Right lung (tissue), 5 donors: Measurements from ENCODE around the gene PDILT. TPM values are rescaled to one million over a fixed set of nuclear protein-coding genes. Genes with fewer than 3 reads are reported as not detected.
"Not testable (repeated sequence)": the region's sequence is repeated elsewhere in the genome, so short reads cannot be mapped to it uniquely, and the experiment has no call there.

Source experiments
- DNase-seq, 2 donors: peaks; one replicate each; pipeline ENCODE4 v3.0.0-alpha.2; 2013
- polyA plus RNA-seq, 5 donors: library from polyadenylated mRNA; unstranded; fragments of 120-200 nt; gene quantifications; one replicate each; pipeline versions ENCODE4 v1.2.1 to v1.2.3, GENCODE V29; 2013; ENCODE audit warnings: inconsistent platforms in 1 of 5, low replicate concordance in 1 of 5; ENCODE audit not compliant: insufficient read length in 5 of 5, insufficient read depth in 1 of 5

PDILT gene
- polyA plus RNA-seq, 5 donors: not detected

DNA sequence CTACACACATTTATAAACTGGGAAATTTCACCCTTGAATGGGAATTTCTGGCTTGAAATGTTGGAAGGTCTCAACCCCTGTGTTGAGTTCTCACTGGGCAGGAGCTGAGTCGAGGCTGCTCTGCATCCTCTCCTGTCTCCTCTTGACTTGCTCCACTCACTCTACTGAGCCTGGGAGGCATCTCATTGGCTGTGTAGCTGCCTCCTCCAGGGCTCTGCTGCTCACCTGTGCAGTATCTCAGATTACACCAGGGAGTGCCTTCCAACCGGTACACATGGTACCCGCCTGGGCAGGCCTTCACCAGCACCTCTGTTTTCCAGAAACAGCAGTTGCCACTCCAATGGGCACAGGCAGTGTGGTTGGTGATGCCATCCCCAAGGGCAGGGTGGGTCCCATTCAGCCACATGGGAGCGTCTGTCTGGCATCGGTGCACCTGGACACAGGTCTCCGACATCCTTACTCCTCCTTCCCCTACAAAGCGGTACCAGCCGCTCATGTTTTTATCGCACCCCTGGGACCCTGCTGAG is 80.9 kb downstream of the PDILT start:
- DNase-seq: no peak

DNA sequence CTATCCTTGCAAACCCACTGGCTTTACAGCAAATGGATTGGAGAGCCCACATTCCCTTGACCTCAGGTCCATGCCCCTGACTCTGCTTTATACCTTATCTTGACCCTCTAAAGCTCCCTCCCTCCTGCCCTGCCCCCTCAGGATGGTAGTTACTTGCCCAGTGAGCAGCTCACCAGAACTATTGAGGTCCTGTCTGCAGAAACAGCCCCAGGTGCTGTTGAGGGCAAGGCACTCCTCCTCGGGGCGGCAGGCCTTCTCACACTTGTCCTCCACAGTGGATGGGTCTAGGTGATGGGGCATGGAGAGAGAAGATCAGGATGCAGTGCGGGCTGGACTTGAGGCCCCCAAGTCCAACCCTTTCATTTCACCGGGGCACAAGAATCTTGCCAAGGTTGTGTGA is 81.8 kb downstream of the PDILT start:
- no peak for DNase-seq

DNA sequence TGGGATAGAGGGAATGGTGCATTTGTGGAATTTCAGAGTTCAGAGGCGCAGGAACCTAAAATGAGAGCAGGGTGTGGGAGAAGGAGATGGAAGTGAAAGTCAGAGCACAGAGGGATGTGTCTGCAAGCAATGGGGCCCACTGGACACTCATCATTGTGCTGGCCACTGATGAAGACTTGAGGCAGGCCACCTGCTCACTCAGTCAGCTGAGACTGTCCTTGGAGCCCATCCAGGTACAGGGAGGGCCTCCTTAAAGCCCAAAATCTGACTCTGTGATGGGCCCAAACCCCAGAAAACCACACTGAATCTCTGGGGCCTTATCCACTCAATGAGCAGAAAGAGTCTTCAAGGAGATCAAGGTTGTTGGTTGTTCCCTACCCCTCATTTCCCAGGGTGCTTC is 82.9 kb downstream of the PDILT start:
- no peak for DNase-seq

DNA sequence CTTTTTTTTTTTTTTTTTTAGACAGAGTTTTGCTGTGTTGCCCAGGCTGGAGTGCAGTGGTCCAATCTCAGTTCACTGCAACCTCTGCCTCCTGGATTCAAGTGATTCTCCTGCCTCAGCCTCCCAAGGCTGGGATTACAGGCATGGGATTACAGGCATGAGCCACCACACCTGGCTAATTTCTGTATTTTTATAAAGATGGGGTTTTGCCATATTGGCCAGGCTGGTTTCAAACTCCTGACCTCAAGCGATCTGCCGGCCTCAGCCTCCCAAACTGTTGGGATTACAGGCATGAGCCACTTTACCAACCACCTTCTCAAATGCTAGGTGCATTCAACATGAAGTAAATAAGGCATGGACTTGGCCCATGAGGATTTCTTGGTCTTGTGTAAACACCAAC is 83.5 kb downstream of the PDILT start:
- not testable (repeated sequence) for DNase-seq

DNA sequence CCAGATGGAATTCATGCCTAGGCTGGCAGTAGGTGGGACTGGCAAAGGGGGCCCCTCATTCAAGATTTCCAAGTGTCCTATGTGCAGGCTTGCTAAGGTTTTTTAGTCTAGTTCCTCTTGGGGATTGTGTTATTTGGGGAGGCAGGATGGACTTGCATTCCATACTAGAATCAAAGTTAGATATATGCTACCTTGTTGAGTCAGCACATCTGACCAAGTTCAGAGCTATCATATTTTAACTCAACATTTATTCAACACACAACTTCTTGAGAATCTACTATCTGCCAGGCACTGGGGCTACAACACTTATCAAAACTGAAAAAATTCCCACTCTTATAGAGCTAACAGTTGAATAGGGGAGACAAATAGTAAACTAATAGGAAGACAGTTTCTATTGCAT is 83.9 kb downstream of the PDILT start:
- DNase-seq: no peak

DNA sequence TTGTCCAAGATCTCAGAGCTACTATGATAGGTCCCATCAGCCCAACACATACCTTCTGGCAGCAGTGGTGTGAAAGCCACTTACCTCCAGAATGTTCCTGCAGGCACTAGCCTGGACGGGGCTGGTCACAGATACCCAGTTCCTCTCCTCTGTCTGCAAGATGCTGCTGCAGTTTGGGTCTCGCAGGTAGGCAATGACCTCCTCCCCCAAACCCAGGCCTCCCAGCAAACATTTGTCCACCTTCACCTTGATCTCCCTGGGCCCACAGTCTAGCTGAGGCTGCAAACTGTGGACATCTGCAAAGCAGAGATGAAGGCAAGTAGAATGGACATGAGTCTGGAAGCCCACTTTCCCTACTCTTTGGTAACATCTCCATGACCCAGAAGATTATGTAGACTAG is 84.4 kb downstream of the PDILT start:
- DNase-seq: no peak

DNA sequence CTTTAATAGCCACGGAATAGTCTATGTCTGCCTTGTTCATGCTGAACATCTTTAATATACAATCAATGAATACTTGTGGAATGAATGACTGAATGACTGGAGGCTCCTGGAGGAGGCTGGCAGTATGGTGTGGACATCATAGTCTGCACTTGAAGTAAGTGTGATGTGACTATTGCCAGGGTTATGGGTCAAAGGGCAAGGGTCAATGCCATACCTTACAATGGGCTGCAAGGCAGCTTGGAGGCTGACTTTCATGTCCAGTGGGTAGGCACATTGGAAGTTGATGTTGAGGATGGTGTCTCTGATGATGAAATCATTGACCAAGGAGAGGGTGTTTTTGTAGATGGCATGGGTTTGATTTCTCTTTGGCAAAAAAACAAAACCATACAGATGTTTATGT is 85.1 kb downstream of the PDILT start:
- DNase-seq: no peak

DNA sequence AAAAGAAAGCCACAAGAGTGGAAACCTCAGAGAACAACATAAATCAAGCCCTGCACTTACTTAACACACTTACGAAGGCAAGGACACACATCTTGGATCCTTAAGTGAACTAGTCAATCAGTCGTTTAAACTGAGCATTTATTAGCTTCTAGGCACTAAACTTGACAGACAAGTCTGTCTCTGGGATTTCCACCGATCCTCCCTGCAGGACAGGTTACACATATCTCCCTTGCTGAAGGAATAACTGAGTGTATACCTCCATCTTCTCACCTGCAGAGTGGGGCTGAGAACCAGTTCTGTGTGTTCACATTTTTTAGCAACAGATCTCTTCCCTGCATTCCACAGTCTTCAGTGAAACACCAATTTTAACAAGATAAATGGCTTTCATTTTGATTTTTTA is 86.1 kb downstream of the PDILT start:
- no peak for DNase-seq

DNA sequence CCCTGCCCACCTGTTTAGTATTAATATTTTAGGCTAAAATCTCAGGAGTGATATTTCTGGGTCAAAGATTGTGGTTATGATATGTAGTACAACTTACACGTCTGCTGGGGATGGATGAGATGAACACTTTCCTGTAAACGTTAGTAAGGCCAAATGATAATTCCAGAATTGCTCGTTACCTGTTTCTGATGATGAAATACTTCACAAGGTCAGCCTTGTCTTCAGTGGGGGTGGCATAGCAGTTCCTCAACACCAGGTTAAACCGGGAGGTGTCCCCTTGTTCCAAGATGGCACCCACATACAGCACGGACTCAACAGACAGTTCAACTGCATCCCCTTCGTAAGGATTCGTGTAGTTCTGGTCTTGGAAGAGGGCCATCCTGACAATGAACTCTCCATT is 86.5 kb downstream of the PDILT start:
- no peak for DNase-seq

DNA sequence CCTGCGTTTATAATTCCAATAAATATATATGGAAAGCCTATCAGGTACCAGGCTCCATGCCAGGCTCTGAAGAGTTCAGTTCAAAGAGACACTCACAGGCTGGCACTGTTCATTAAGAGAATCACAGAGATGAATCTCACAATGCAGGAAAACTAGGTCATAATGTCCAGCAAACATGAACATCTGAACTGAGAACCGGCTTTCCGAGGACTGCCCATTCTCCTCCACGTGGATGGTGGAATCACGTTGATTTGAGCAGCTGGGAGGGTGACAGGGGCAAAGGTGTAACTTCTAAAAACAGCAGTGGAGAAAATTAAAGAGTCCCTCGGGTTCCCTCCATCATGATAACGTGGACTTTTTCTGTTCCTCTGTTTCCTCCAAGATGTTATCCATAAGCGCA is 87.4 kb downstream of the PDILT start:
- no peak for DNase-seq

DNA sequence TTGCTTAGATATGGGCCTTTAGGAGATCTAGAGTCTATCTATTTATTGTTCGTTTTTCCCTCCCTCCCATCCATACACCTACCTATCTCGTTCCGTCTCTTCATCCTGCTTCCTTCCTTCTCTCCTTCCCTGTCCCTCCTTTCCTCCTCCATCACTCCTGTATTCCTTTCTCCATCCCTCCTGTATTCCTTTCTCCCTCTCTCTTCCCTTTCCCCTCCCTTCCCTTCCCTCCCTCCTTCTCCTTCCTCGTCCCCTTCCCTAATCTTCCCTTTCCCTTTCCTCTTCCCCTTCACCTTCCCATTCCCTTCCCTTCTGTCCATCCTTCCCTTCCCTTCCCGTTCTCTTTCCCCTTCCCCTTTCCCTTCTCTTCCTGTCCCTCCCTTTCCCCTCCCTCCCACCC is 87.8 kb downstream of the PDILT start:
- no peak for DNase-seq

DNA sequence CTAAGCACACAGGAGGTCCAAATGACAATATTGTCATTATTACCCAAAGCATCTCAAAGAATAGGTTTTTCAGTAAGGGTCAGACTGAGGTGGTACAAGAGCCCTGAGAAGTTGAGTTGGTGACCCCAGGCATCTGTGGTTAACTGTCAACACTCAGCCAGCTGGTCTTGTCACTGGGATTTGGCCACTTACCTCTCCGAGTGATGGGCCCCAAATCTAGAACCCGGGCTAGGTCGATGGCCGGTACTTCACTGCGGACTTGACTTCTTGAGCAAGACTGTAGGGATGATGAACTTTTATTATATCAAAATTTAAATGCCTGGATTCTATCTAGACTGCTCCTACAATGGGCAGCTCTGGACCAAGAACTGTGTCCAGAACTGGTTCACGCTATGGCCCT is 88.8 kb downstream of the PDILT start:
- DNase-seq: no peak

DNA sequence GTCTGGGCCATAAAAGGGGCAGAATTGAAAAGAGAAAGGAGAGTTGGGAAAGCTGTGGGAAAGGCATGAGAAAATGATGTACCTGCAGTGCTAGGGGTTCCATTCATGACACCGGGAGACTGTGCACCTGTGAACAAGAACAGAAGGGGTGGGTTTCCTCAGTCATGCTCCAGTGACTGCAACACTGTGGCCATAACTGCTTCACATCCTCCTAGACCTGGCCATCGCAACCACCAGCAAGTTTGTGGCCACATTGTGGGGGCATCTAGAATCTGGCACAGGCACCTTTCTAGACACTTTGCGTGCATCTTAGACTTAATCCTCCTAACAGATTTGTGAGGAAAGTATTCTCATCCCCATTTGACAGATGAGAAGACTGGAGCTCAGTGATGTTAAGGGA is 90.0 kb downstream of the PDILT start:
- no peak for DNase-seq

DNA sequence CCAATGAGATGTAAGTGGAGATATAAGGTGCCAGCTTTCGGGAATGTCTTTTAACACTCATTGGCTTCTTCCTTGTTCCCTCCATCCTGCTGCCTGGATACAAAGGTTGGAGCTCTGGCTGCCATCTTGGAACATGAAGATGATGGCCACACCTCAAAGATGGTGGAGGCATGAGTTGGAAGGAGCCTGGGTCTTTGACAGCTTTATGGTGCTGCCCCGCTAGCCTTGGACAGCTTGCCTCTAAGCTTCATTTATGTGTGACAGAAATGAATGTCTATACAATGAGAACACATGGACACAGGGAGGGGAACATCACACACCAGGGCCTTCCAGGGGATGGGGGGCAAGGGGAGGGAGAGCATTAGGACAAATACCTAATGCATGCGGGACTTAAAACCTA is 90.8 kb downstream of the PDILT start:
- no peak for DNase-seq

DNA sequence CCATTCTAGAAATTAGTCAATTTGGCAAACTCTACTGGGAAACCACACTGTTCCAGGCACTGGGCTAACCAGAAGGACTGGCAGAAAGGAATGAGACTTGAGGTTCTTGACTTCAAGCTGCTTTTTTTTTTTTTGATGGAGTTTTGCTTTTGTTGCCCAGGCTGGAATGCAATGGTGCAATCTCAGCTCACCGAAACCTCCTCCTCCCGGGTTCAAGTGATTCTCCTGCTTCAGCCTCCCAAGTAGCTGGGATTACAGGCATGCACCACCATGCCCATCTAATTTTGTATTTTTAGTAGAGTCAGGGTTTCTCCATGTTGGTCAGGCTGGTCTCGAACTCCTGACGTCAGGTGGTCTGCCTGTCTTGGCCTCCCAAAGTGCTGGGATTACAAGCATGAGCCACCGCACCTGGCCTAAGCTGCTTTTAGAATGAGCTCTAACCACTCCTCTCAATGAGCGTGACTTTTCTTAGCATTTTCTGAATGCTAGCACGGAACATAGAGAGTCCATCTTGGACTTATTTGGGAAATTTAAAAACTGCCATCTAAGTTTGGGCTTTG is 91.9 kb downstream of the PDILT start:
- DNase-seq: not testable (repeated sequence)

DNA sequence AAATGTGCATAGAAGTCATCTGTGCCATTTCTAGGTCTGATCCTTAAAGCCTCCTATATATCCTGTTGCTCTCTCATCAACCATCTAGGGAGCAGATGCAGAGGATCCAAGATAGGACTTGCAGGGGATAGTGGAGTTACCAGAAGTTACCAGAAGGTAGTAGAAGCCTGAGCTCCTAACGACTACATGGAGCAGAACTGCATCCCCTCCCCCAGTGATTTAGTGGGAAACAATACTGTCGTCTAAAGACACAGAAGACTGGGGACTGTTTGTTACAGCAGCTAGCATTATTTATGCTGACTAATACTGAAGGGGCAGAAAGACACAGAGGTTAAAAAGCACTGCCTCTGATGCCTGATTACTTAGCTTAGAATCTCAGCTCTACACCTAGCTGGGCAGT is 93.0 kb downstream of the PDILT start:
- no peak for DNase-seq

DNA sequence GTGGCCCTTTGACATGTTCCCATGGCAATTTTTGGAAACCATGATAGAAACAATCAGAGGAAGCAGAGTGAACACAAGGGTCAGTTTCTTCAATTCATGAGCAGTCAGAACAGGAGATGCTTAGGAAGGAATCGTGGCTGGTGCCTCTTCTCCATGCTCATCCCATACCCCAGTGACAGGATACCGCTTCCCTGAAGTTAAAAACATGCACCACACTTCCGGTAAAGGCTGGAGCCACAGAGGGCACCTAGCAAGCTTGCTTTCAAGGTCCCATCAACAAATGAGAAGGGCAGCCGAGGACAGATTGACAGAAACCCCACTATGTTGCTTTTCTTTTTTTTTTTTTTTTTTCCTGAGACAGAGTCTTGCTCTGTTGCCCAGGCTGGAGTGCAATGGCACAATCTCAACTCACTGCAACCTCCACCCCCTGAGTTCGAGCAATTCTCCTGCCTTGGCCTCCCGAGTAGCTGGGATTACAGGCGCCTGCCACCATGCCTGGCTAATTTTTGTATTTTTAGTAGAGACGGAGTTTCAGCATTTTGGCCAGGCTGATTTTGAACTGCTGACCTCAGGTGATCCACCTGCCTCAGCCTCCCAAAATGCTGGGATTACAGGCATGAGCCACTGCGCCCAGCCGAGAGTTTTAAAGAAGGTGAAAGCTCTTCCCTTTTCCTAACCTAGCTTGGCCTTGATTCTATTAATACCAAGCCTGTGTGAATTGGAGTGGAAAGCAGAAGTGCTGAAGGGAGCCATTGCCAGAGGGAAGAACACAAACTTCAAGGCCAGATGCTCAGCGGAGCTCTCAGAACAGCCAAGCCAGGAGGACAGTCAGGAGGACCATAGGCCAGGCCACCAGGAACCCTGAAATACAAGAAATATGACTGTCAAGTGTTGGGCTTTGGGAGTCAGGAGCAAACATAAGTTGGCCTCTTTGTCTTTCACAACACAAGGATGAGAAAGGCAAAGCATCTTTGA is 93.8 kb downstream of the PDILT start:
- no peak for DNase-seq

DNA sequence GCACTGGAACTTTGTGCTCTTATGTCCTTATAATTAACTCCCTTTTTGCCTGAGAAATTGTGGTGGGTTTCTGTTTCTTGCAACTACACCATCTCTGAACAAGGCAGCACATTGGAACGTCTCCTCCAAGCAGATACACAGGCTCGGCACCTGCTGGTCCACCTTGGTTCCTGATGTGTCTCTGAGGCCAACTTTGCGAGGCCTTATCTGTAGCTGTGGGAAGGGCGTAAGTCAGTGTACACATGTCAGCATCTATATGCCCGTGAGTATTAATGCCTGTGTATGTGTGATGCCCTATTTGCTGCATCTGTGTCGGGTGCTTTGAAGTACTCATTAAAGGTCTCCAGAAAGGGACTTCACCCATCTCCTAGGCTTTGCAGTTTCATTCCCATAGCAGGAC is 94.8 kb downstream of the PDILT start:
- DNase-seq: no peak

Other genes starting within 250 kb of the PDILT start
- gene GP2, start 77.2 kb downstream of the PDILT start, polyA plus RNA-seq: under 1 TPM in 2 of 5 donors, not detected in 3; 0.05 to 0.27 TPM
- gene UMOD, start 52.0 kb downstream of the PDILT start, polyA plus RNA-seq: 1 to 10 TPM in 1 of 5 donors, not detected in 4; 1.8 TPM
- under 1 TPM; 0.36 to 0.80 (median 0.74) TPM for gene ACSM5, start 4.8 kb upstream of the PDILT start, polyA plus RNA-seq
- gene ACSM2A, start 46.8 kb upstream of the PDILT start, polyA plus RNA-seq: under 1 TPM; 0.19 to 0.87 (median 0.62) TPM
- gene ACSM2B, start 171.6 kb upstream of the PDILT start, polyA plus RNA-seq: 1 to 10 TPM in 3 of 5 donors, under 1 TPM in 2; 0.32 to 1.9 (median 1.0) TPM